ENCODE results near the gene BICDL1. TPM values are rescaled to one million over a fixed set of nuclear protein-coding genes. Genes with fewer than 3 reads are reported as not detected.

BICDL1 gene
- total RNA-seq, 1 experiment from 2014 or later, result 14.4 TPM

GRCh38 chr12:120090626-120091295 lies 101.7 kb downstream of the BICDL1 start:
- no TSS peak for BruUV-seq (replicated peaks)
- H3F3A ChIP-seq (ENCODE audit: insufficient read depth, low read depth), result peaks cover 8% of the 10 kb centered on the region; the same call in 1 of the 2 replicates
- TF ChIP-seq, protein P1, sequence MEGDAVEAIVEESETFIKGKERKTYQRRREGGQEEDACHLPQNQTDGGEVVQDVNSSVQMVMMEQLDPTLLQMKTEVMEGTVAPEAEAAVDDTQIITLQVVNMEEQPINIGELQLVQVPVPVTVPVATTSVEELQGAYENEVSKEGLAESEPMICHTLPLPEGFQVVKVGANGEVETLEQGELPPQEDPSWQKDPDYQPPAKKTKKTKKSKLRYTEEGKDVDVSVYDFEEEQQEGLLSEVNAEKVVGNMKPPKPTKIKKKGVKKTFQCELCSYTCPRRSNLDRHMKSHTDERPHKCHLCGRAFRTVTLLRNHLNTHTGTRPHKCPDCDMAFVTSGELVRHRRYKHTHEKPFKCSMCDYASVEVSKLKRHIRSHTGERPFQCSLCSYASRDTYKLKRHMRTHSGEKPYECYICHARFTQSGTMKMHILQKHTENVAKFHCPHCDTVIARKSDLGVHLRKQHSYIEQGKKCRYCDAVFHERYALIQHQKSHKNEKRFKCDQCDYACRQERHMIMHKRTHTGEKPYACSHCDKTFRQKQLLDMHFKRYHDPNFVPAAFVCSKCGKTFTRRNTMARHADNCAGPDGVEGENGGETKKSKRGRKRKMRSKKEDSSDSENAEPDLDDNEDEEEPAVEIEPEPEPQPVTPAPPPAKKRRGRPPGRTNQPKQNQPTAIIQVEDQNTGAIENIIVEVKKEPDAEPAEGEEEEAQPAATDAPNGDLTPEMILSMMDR (conservative IDR thresholded peaks at IDR 0.05), result no peak
- no peak for TF ChIP-seq EZH2 (IDR thresholded peaks at IDR 0.05; ENCODE audit: low read depth)
- no peak overlapping the region for H3K4me3 ChIP-seq
- no peaks in the 10 kb centered on the region for H3K27me3 ChIP-seq (ENCODE audit: insufficient read depth, low read depth)
- H3K27ac ChIP-seq, result no peak overlapping the region
- H3K36me3 ChIP-seq (ENCODE audit: low read depth), result no peaks in the 10 kb centered on the region
- peaks cover 20% of the 10 kb centered on the region for H3K4me1 ChIP-seq (replicated peaks; ENCODE audit: insufficient read depth)
- no peak overlapping the region for H3K4me2 ChIP-seq
- ChIA-PET POLR2A (ENCODE audit: unreplicated experiment) (interaction anchor here (0.6 kb wide), 1 partner anchor 109 kb away, joined by 3 read pairs; no protein-coding TSS in a partner anchor), CTCF (no interaction called here)
- H3K9me2 ChIP-seq (ENCODE audit: insufficient read depth), result no peaks in the 10 kb centered on the region
- intact Hi-C loops (cut with micrococcal nuclease; ENCODE audit: unreplicated experiment), result no loop called here
- no peaks in the 10 kb centered on the region for H3K9me3 ChIP-seq (ENCODE audit: insufficient read depth, low read depth)
- H3K79me2 ChIP-seq (ENCODE audit: low read depth), result no peaks in the 10 kb centered on the region
- no peak for DNase-seq
- H2AFZ ChIP-seq, result no peak overlapping the region
- no peaks in the 10 kb centered on the region for H4K20me1 ChIP-seq (ENCODE audit: insufficient read depth)

DNA sequence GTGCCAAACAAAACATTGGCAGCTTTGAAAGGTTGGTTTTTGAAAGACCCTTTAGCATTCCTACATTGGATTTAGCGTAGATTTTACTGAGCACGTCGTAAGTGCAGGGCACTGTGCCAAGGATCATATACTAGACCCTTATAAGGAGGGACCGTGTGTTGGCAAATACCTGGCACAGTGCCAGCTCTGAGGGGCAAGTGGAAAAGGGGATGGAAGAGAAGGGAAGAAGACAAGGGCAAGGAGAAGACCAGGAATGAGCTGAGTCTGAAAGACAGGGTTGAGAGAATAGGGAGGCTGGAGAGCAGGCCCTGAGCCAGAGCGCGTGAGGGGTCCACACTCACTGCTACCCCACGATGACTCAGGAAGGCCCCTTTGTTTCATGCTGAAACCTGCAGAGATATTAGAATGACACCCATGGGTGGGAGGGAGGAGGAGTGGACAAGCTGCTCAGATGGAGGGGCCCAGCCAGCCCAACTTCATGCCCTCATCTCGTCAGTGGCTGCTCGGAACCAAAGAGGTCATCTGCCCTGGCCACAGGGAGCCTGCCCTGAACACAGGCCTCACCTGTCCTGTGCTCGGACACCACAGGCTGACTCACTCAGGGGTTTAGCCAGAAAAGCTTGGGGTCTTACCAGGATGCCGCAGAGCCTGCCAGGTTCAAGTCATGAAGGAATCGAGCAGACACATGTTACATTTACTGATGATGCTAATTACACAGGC lies 102.5 kb downstream of the BICDL1 start:
- no TSS peak for BruUV-seq (replicated peaks)
- Histone ChIP-seq H3K9me2 (ENCODE audit: insufficient read depth) (no peaks in the 10 kb centered on the region), H2AFZ (no peak overlapping the region), H3F3A (ENCODE audit: insufficient read depth, low read depth) (peaks cover 8% of the 10 kb centered on the region; the same call in 1 of the 2 replicates), H3K4me1 (replicated peaks; ENCODE audit: insufficient read depth) (peaks cover 12% of the 10 kb centered on the region), H3K4me3 (no peak overlapping the region), H3K9me3 (ENCODE audit: insufficient read depth, low read depth) (no peaks in the 10 kb centered on the region), H3K79me2 (ENCODE audit: low read depth) (no peaks in the 10 kb centered on the region), H4K20me1 (ENCODE audit: insufficient read depth) (no peaks in the 10 kb centered on the region), H3K27ac (no peak overlapping the region), H3K27me3 (ENCODE audit: insufficient read depth, low read depth) (no peaks in the 10 kb centered on the region), H3K4me2 (no peak overlapping the region), H3K36me3 (ENCODE audit: low read depth) (no peaks in the 10 kb centered on the region)
- ChIA-PET POLR2A (ENCODE audit: unreplicated experiment) (no interaction called here), CTCF (no interaction called here)
- no peak for DNase-seq
- intact Hi-C loops (cut with micrococcal nuclease; ENCODE audit: unreplicated experiment), result no loop called here
- TF ChIP-seq EZH2 (IDR thresholded peaks at IDR 0.05; ENCODE audit: low read depth), result no peak
- TF ChIP-seq, protein P1 (conservative IDR thresholded peaks at IDR 0.05), result no peak

DNA sequence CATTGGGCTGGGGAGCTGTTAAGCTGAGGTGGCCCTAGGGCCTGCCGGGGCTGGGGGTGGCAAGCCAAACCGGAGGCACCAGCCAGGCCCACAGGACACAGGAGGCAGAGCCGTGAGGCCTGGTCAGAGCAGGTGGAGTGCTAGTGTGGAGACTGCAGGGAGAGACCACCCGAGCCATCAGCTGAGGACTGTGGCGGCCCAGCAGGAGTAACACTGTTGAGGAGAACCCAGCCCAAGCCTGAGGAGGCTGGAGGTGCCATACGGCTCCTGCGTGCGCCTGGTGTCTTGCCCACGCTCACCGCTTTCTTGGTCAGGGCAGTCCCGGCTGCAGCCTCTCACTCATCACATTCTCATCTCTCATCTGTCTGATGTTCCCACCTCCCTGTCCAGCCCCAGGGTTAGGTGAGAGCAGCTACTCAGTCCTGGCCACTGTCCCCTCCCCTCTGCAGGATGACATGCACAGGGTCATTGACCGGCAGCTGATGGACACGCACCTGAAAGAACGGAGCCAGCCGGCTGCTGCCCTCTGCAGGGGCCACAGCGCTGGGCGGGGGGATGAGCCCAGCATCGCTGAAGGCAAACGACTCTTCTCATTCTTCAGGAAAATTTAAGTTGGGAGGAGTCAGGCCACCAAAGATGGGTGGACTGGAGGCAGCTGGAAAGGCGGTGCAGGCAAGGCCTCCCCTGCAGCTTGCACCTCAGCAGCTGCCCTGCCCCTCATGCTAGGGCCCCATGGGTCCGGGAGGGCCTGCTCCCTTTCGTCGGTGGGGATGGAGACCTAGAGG lies 103.7 kb downstream of the BICDL1 start:
- H4K20me1 ChIP-seq (ENCODE audit: insufficient read depth), result no peaks in the 10 kb centered on the region
- TF ChIP-seq, protein P1 (conservative IDR thresholded peaks at IDR 0.05), result no peak
- no peak for TF ChIP-seq EZH2 (IDR thresholded peaks at IDR 0.05; ENCODE audit: low read depth)
- no peak for DNase-seq
- no peaks in the 10 kb centered on the region for H3K27me3 ChIP-seq (ENCODE audit: insufficient read depth, low read depth)
- peaks cover 3% of the 10 kb centered on the region; the same call in 1 of the 2 replicates for H3F3A ChIP-seq (ENCODE audit: insufficient read depth, low read depth)
- H3K4me1 ChIP-seq (replicated peaks; ENCODE audit: insufficient read depth), result peaks cover 4% of the 10 kb centered on the region
- H3K79me2 ChIP-seq (ENCODE audit: low read depth), result no peaks in the 10 kb centered on the region
- intact Hi-C loops (cut with micrococcal nuclease; ENCODE audit: unreplicated experiment), result no loop called here
- no peaks in the 10 kb centered on the region for H3K9me3 ChIP-seq (ENCODE audit: insufficient read depth, low read depth)
- H3K4me2 ChIP-seq, result no peak overlapping the region
- H3K27ac ChIP-seq, result no peak overlapping the region
- no peak overlapping the region for H2AFZ ChIP-seq
- no peak overlapping the region for H3K4me3 ChIP-seq
- POLR2A ChIA-PET (ENCODE audit: unreplicated experiment), result no interaction called here
- no TSS peak for BruUV-seq (replicated peaks)
- no peaks in the 10 kb centered on the region for H3K9me2 ChIP-seq (ENCODE audit: insufficient read depth)
- CTCF ChIA-PET, result no interaction called here
- no peaks in the 10 kb centered on the region for H3K36me3 ChIP-seq (ENCODE audit: low read depth)

Measured in PC-9 (cell line).